GM19099 (cell line): Measurements from ENCODE around the gene LRRC45.

Experiments used
- POLR2A ChIP-seq: IDR thresholded peaks from 3 replicates; pipeline ENCODE4 v1.6.1; 2011; ENCODE audit warnings: low read depth; ENCODE audit not compliant: insufficient read length; ENCODE audit errors: extremely low read depth

Gene LRRC45

GRCh38 chr17:82018989-82019689 lies 4.0 kb upstream of the LRRC45 start:
- no peak for TF ChIP-seq POLR2A

- TF ChIP-seq POLR2A: no peak
Observed at GRCh38 chr17:82019690-82020571, 3.2 kb upstream of the LRRC45 start.

GRCh38 chr17:82020572-82021106 lies 2.5 kb upstream of the LRRC45 start:
- no peak for TF ChIP-seq POLR2A

GRCh38 chr17:82021107-82021899 lies 1.8 kb upstream of the LRRC45 start:
- no peak for TF ChIP-seq POLR2A

- no peak for TF ChIP-seq POLR2A
Observed at GRCh38 chr17:82021900-82022309, 1.2 kb upstream of the LRRC45 start.

GRCh38 chr17:82022310-82022980 lies 660 bp upstream of the LRRC45 start, which contains the start of gene CENPX:
CENPX (minus strand) TSS chr17:82022878; CDS start chr17:82022861, 17 bp downstream.
- peak; percentile 70 for TF ChIP-seq POLR2A

GRCh38 chr17:82023447-82024241 lies 539 bp downstream of the LRRC45 start:
- no peak for TF ChIP-seq POLR2A

- TF ChIP-seq POLR2A: no peak
Observed at GRCh38 chr17:82024859-82025258, 1.8 kb downstream of the LRRC45 start.

GRCh38 chr17:82025401-82026107 lies 2.4 kb downstream of the LRRC45 start:
- TF ChIP-seq POLR2A: no peak

GRCh38 chr17:82028246-82028645 lies 5.1 kb downstream of the LRRC45 start:
- TF ChIP-seq POLR2A: no peak

GRCh38 chr17:82028966-82029365 lies 5.9 kb downstream of the LRRC45 start:
- no peak for TF ChIP-seq POLR2A

GRCh38 chr17:82029391-82029790 lies 6.3 kb downstream of the LRRC45 start:
- TF ChIP-seq POLR2A: no peak

- no peak for TF ChIP-seq POLR2A
Observed at GRCh38 chr17:82029990-82030469, 6.9 kb downstream of the LRRC45 start.
